H9 (cell line): ENCODE data around the gene MYT1. TPM values are rescaled to one million over a fixed set of nuclear protein-coding genes. Genes with fewer than 3 reads are reported as not detected.

Experiments used
- DNase-seq: peaks from one replicate; pipeline ENCODE4 v3.0.0-alpha.2; 2017
- H2AFZ ChIP-seq: one replicate; pipeline ENCODE4 v1.6.1; 2013; ENCODE audit warnings: mild to moderate bottlenecking, low read length, control low read depth, moderate library complexity
- H2AK5ac ChIP-seq: 2 replicates; pipeline ENCODE4 v1.6.1; 2013; ENCODE audit warnings: low read length, control low read depth, mixed read lengths; ENCODE audit not compliant: insufficient read length
- H2BK120ac ChIP-seq: one replicate; pipeline ENCODE4 v1.6.1; 2013; ENCODE audit warnings: low read depth, mild to moderate bottlenecking, low read length, control low read depth, inconsistent platforms; ENCODE audit not compliant: poor library complexity, severe bottlenecking
- H2BK12ac ChIP-seq: 2 replicates; pipeline ENCODE4 v1.6.1; 2013; ENCODE audit warnings: low read length, control low read depth, mixed read lengths, low read depth; ENCODE audit not compliant: insufficient read length
- H2BK15ac ChIP-seq: 2 replicates; pipeline ENCODE4 v1.6.1; 2013; ENCODE audit warnings: low read depth, low read length, control low read depth
- H2BK20ac ChIP-seq: one replicate; pipeline ENCODE4 v1.6.1; 2013; ENCODE audit warnings: low read depth, mild to moderate bottlenecking, low read length, control low read depth, inconsistent platforms; ENCODE audit not compliant: poor library complexity, severe bottlenecking
- H2BK5ac ChIP-seq: 2 replicates; pipeline ENCODE4 v1.6.1; 2013; ENCODE audit warnings: low read length, control low read depth, mixed read lengths; ENCODE audit not compliant: insufficient read length
- H3K14ac ChIP-seq: 2 replicates; pipeline ENCODE4 v1.6.1; 2013; ENCODE audit warnings: low read length, control low read depth; ENCODE audit not compliant: insufficient read depth
- H3K18ac ChIP-seq: 2 replicates; pipeline ENCODE4 v1.6.1; 2013; ENCODE audit warnings: low read depth, mild to moderate bottlenecking, mixed read lengths, low read length, control low read depth; ENCODE audit not compliant: insufficient read length
- H3K23ac ChIP-seq: 2 replicates; pipeline ENCODE4 v1.6.1; 2013; ENCODE audit warnings: low read length, control low read depth, mixed read lengths, low read depth; ENCODE audit not compliant: insufficient read length
- H3K23me2 ChIP-seq: 2 replicates; pipeline ENCODE4 v1.6.1; 2013; ENCODE audit warnings: low read depth, mild to moderate bottlenecking, mixed read lengths, low read length, control low read depth; ENCODE audit not compliant: insufficient read length, poor library complexity, severe bottlenecking
- H3K27ac ChIP-seq: 2 replicates; pipeline ENCODE4 v1.5.1; 2013; ENCODE audit warnings: low read length, control low read depth, mixed read lengths, low read depth; ENCODE audit not compliant: insufficient read length
- H3K27me3 ChIP-seq: 2 replicates; pipeline ENCODE4 v1.6.1; 2013; ENCODE audit warnings: low read length, control low read depth, inconsistent platforms; ENCODE audit not compliant: insufficient read depth
- H3K4ac ChIP-seq: 2 replicates; pipeline ENCODE4 v1.6.1; 2013; ENCODE audit warnings: low read depth, mild to moderate bottlenecking, control low read depth, inconsistent platforms, low read length, moderate library complexity
- H3K4me1 ChIP-seq: 2 replicates; pipeline ENCODE4 v1.6.1; 2013; ENCODE audit warnings: low read length, control low read depth, inconsistent platforms; ENCODE audit not compliant: insufficient read depth
- H3K4me2 ChIP-seq: 2 replicates; pipeline ENCODE4 v1.6.1; 2013; ENCODE audit warnings: low read length, control low read depth, mixed read lengths; ENCODE audit not compliant: insufficient read length, insufficient read depth
- H3K56ac ChIP-seq: 2 replicates; pipeline ENCODE4 v1.6.1; 2013; ENCODE audit warnings: low read depth, mild to moderate bottlenecking, mixed read lengths, low read length, control low read depth; ENCODE audit not compliant: insufficient read length
- H3K79me1 ChIP-seq: 2 replicates; pipeline ENCODE4 v1.6.1; 2013; ENCODE audit warnings: low read depth, mild to moderate bottlenecking, moderate library complexity, low read length, control low read depth, inconsistent platforms; ENCODE audit not compliant: insufficient read depth, poor library complexity, severe bottlenecking
- H3K79me2 ChIP-seq: 2 replicates; pipeline ENCODE4 v1.6.1; 2013; ENCODE audit warnings: low read length, control low read depth, inconsistent platforms; ENCODE audit not compliant: insufficient read depth
- H3K9ac ChIP-seq: 2 replicates; pipeline ENCODE4 v1.6.1; 2013; ENCODE audit warnings: low read length, control low read depth, mixed read lengths; ENCODE audit not compliant: insufficient read length; ENCODE audit errors: extremely low read depth
- H3K9me3 ChIP-seq: one replicate; pipeline ENCODE4 v1.6.1; 2013; ENCODE audit warnings: low read depth, low read length, inconsistent platforms; ENCODE audit not compliant: control insufficient read depth
- H3T11ph ChIP-seq: one replicate; pipeline ENCODE4 v1.6.1; 2013; ENCODE audit warnings: mild to moderate bottlenecking, low read length, control low read depth, inconsistent platforms
- H4K20me1 ChIP-seq: one replicate; pipeline ENCODE4 v1.6.1; 2013; ENCODE audit not compliant: control insufficient read depth, insufficient read length, insufficient read depth
- H4K5ac ChIP-seq: 2 replicates; pipeline ENCODE4 v1.6.1; 2013; ENCODE audit warnings: low read depth, mild to moderate bottlenecking, mixed read lengths, low read length, control low read depth; ENCODE audit not compliant: insufficient read length
- H4K8ac ChIP-seq: replicated peaks from 2 replicates; pipeline ENCODE4 v1.6.1; 2013; ENCODE audit warnings: low read length, control low read depth, mixed read lengths, low read depth; ENCODE audit not compliant: insufficient read length
- H4K91ac ChIP-seq: 2 replicates; pipeline ENCODE4 v1.6.1; 2013; ENCODE audit warnings: low read depth, mild to moderate bottlenecking, moderate library complexity, mixed read lengths, low read length, control low read depth; ENCODE audit not compliant: insufficient read length
- H3K27ac Mint-ChIP-seq, 3 experiments: 2 replicates in 2 of 3; 3 replicates in 1 of 3; pipeline ENCODE4 v1.8.0; 2020 to 2021; ENCODE audit warnings: mixed read lengths in 3 of 3, mild to moderate bottlenecking in 1 of 3, moderate library complexity in 1 of 3
- H3K27me3 Mint-ChIP-seq: 2 replicates; pipeline ENCODE4 v1.8.0; 2021; ENCODE audit warnings: low read depth, mild to moderate bottlenecking, moderate library complexity, mixed read lengths
- H3K36me3 Mint-ChIP-seq, 3 experiments: 2 replicates in 2 of 3; 3 replicates in 1 of 3; pipeline ENCODE4 v1.8.0; 2020 to 2021; ENCODE audit warnings: low read depth in 3 of 3, mixed read lengths in 3 of 3; ENCODE audit not compliant: insufficient read depth in 1 of 3
- H3K4me1 Mint-ChIP-seq, 2 experiments: 2 replicates each; pipeline ENCODE4 v1.8.0; 2020; ENCODE audit warnings: mixed read lengths in 2 of 2
- H3K4me3 Mint-ChIP-seq, 2 experiments: 2 replicates in 1 of 2; 3 replicates in 1 of 2; pipeline ENCODE4 v1.8.0; 2020 to 2021; ENCODE audit warnings: mild to moderate bottlenecking in 2 of 2, mixed read lengths in 2 of 2, moderate library complexity in 1 of 2
- H3K9me3 Mint-ChIP-seq, 2 experiments: 2 replicates in 1 of 2; 3 replicates in 1 of 2; pipeline ENCODE4 v1.8.0; 2020; ENCODE audit warnings: mild to moderate bottlenecking in 2 of 2, mixed read lengths in 2 of 2, moderate library complexity in 1 of 2
- WGBS: extraction: QIAGEN DNeasy Blood & Tissue Kit; methylation state at CpG from one replicate; pipeline ENCODE4 v1.1.7; 2013; ENCODE audit warnings: missing lambda C conversion rate, low lambda C conversion rate, mixed read lengths; ENCODE audit not compliant: insufficient read length; ENCODE audit errors: extremely low coverage; 5-methylcytosine and 5-hydroxymethylcytosine counted together
- total RNA-seq: library from RNA; stranded (reverse); gene quantifications from 2 replicates; pipeline ENCODE4 v1.2.1, GENCODE V29; 2021
- TF ChIP-seq, protein P1 (sequence below): fragments of 200-600 bp; sonication (generic); conservative IDR thresholded peaks from 3 replicates; pipeline ENCODE4 v1.8.0; 2021; ENCODE audit warnings: antibody characterized with exemption, mild to moderate bottlenecking

MYT1 gene
- total RNA-seq, 1 experiment from 2014 or later, result 0.79 TPM

DNA sequence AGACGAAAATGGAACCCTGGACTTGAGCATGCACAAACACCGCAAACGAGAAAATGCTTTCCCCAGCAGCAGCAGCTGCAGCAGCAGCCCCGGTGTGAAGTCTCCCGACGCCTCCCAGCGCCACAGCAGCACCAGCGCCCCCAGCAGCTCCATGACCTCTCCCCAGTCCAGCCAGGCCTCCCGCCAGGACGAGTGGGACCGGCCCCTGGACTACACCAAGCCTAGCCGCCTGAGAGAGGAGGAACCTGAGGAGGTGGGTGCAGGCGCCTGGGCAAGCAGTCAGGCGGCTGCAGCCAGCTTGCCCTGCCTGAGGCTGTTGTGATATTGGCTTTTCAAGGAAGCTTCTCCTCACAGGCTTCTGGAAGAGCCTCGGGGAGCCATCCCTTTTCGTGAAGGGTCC, 55.5 kb downstream of the MYT1 start:
- H2AFZ ChIP-seq, result no peak overlapping the region
- WGBS, result no CpG with 5 or more reads among the region's 16 CpGs
- Mint-ChIP-seq H3K27me3 (peaks cover 4% of the 10 kb centered on the region), H3K4me3 (no peak overlapping the region), H3K27ac (no peak overlapping the region), H3K4me1 (peaks cover 15 to 24% of the 10 kb centered on the region in 2 experiments), H3K9me3 (no peaks in the 10 kb centered on the region), H3K36me3 (peaks cover 0 to 1% (median 0%) of the 10 kb centered on the region in 3 experiments; a peak in 1 of 7 replicates)
- no peak overlapping the region for H3T11ph ChIP-seq
- DNase-seq, result peak; percentile 43
- TF ChIP-seq, protein P1, sequence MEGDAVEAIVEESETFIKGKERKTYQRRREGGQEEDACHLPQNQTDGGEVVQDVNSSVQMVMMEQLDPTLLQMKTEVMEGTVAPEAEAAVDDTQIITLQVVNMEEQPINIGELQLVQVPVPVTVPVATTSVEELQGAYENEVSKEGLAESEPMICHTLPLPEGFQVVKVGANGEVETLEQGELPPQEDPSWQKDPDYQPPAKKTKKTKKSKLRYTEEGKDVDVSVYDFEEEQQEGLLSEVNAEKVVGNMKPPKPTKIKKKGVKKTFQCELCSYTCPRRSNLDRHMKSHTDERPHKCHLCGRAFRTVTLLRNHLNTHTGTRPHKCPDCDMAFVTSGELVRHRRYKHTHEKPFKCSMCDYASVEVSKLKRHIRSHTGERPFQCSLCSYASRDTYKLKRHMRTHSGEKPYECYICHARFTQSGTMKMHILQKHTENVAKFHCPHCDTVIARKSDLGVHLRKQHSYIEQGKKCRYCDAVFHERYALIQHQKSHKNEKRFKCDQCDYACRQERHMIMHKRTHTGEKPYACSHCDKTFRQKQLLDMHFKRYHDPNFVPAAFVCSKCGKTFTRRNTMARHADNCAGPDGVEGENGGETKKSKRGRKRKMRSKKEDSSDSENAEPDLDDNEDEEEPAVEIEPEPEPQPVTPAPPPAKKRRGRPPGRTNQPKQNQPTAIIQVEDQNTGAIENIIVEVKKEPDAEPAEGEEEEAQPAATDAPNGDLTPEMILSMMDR, result no peak
- H3K23ac ChIP-seq, result no peak overlapping the region
- H3K27ac ChIP-seq, result no peak overlapping the region
- no peaks in the 10 kb centered on the region for H3K79me2 ChIP-seq
- no peak overlapping the region for H3K9ac ChIP-seq
- no peak overlapping the region for H3K4ac ChIP-seq
- H3K14ac ChIP-seq, result no peak overlapping the region; the same call in 1 of the 2 replicates
- no peaks in the 10 kb centered on the region for H4K20me1 ChIP-seq
- H4K91ac ChIP-seq, result no peak overlapping the region
- no peaks in the 10 kb centered on the region for H3K9me3 ChIP-seq
- no peak overlapping the region for H3K18ac ChIP-seq
- H2BK20ac ChIP-seq, result no peak overlapping the region
- H2BK5ac ChIP-seq, result no peak overlapping the region
- H3K27me3 ChIP-seq, result no peaks in the 10 kb centered on the region
- no peak overlapping the region for H3K4me2 ChIP-seq
- no peak overlapping the region for H4K5ac ChIP-seq
- H2AK5ac ChIP-seq, result no peak overlapping the region
- no peak overlapping the region for H3K56ac ChIP-seq
- H3K4me1 ChIP-seq, result peaks cover 3% of the 10 kb centered on the region; the same call in 1 of the 2 replicates
- H4K8ac ChIP-seq, result no peak overlapping the region
- H3K79me1 ChIP-seq, result no peaks in the 10 kb centered on the region
- no peak overlapping the region for H2BK120ac ChIP-seq
- H2BK12ac ChIP-seq, result no peak overlapping the region
- H2BK15ac ChIP-seq, result no peak overlapping the region
- no peaks in the 10 kb centered on the region for H3K23me2 ChIP-seq
